Hepatocyte (in vitro differentiated cells): Measurements from ENCODE around the gene NPM3.

Experiments
- CTCF ChIP-seq: fragments of 200-600 bp; sonication (generic); IDR thresholded peaks from 2 replicates; pipeline ENCODE4 v1.5.1; 2016; ENCODE audit warnings: antibody characterized with exemption, mild to moderate bottlenecking; ENCODE audit not compliant: poor library complexity
- EZH2 ChIP-seq: fragments of 200-600 bp; sonication (generic); IDR thresholded peaks from 2 replicates; pipeline ENCODE4 v1.6.1; 2016; ENCODE audit warnings: antibody characterized with exemption, mild to moderate bottlenecking, borderline replicate concordance
- EZH2phosphoT487 ChIP-seq: fragments of 200-600 bp; sonication (generic); IDR thresholded peaks from one replicate; pipeline ENCODE4 v1.6.1; 2018; ENCODE audit warnings: antibody characterized with exemption, mild to moderate bottlenecking, low read depth, moderate library complexity; ENCODE audit not compliant: unreplicated experiment, severe bottlenecking

- TF ChIP-seq CTCF, result no peak
- TF ChIP-seq EZH2phosphoT487, result no peak
- TF ChIP-seq EZH2, result no peak
These were observed 6.4 kb upstream of the NPM3 start for GRCh38 chr10:101789686-101790085.
